SK-N-SH treated with all-trans-retinoic acid at 6 μM for 48 hours (cell line): ENCODE data around the gene REM2.

ENCODE experiments used
- ATAC-seq: fragments of 200-7000 bp; cut with Tn5 transposase; 3 replicates; pipeline ENCODE4 v1.9.1; 2020; ENCODE audit warnings: mild to moderate bottlenecking, moderate library complexity
- ARNTL ChIP-seq: fragments of 450-650 bp; formaldehyde crosslinking; IDR thresholded peaks from 2 replicates; pipeline ENCODE4 v1.5.0; 2020; ENCODE audit warnings: low read depth, mild to moderate bottlenecking, moderate library complexity, borderline replicate concordance
- BACH2 ChIP-seq: fragments of 250-450 bp; sonication (Bioruptor Pico); IDR thresholded peaks from 2 replicates; pipeline ENCODE4 v1.9.0; 2021; ENCODE audit warnings: mild to moderate bottlenecking, borderline replicate concordance
- CSDC2 ChIP-seq: fragments of 250-450 bp; sonication (Bioruptor Pico); IDR thresholded peaks from 2 replicates; pipeline ENCODE4 v1.5.0; 2020; ENCODE audit warnings: mild to moderate bottlenecking, moderate library complexity
- ESRRG ChIP-seq: fragments of 250-450 bp; sonication (Bioruptor Pico); IDR thresholded peaks from 2 replicates; pipeline ENCODE4 v1.6.1; 2021; ENCODE audit warnings: mild to moderate bottlenecking
- GLIS3 ChIP-seq: fragments of 250-450 bp; sonication (Bioruptor Pico); IDR thresholded peaks from 2 replicates; pipeline ENCODE4 v1.5.0; 2020; ENCODE audit warnings: mild to moderate bottlenecking, moderate library complexity
- ISL1 ChIP-seq: fragments of 250-450 bp; sonication (Bioruptor Pico); IDR thresholded peaks from 2 replicates; pipeline ENCODE4 v2.1.2; 2022; ENCODE audit warnings: mild to moderate bottlenecking, moderate library complexity
- OSR1 ChIP-seq: fragments of 250-450 bp; sonication (Bioruptor Pico); IDR thresholded peaks from 2 replicates; pipeline ENCODE4 v1.8.0; 2022; ENCODE audit warnings: moderate library complexity, mild to moderate bottlenecking, inconsistent platforms
- RARB ChIP-seq: fragments of 250-450 bp; sonication (Bioruptor Pico); IDR thresholded peaks from 2 replicates; pipeline ENCODE4 v1.8.0; 2021; ENCODE audit warnings: mild to moderate bottlenecking, moderate library complexity
- SNAI2 ChIP-seq: fragments of 250-450 bp; sonication (Bioruptor Pico); IDR thresholded peaks from 2 replicates; pipeline ENCODE4 v1.5.0; 2020; ENCODE audit warnings: mild to moderate bottlenecking, moderate library complexity
- TCF4 ChIP-seq: fragments of 250-450 bp; sonication (Bioruptor Pico); IDR thresholded peaks from 2 replicates; pipeline ENCODE4 v1.8.0; 2021; ENCODE audit warnings: mild to moderate bottlenecking, moderate library complexity, borderline replicate concordance
- TOX ChIP-seq: fragments of 250-450 bp; sonication (Bioruptor Pico); IDR thresholded peaks from 2 replicates; pipeline ENCODE4 v1.8.0; 2021; ENCODE audit warnings: mild to moderate bottlenecking, moderate library complexity, borderline replicate concordance
- ZC3H10 ChIP-seq: fragments of 250-450 bp; sonication (Bioruptor Pico); IDR thresholded peaks from 2 replicates; pipeline ENCODE4 v1.5.1; 2021; ENCODE audit warnings: mild to moderate bottlenecking, moderate library complexity
- ZFP3 ChIP-seq: fragments of 250-450 bp; sonication (Bioruptor Pico); IDR thresholded peaks from 2 replicates; pipeline ENCODE4 v1.5.0; 2020; ENCODE audit warnings: mild to moderate bottlenecking, moderate library complexity
- ZFP30 ChIP-seq: fragments of 450-650 bp; formaldehyde crosslinking; IDR thresholded peaks from 2 replicates; pipeline ENCODE4 v1.5.0; 2022; ENCODE audit warnings: mild to moderate bottlenecking, moderate library complexity
- ZNF565 ChIP-seq: fragments of 450-650 bp; formaldehyde crosslinking; conservative IDR thresholded peaks from 2 replicates; pipeline ENCODE4 v1.5.0; 2020; ENCODE audit warnings: low read depth, mild to moderate bottlenecking, moderate library complexity
- ZNF70 ChIP-seq: fragments of 450-650 bp; formaldehyde crosslinking; IDR thresholded peaks from 2 replicates; pipeline ENCODE4 v1.5.0; 2020; ENCODE audit warnings: mild to moderate bottlenecking, moderate library complexity
- ZNF8 ChIP-seq: fragments of 450-650 bp; formaldehyde crosslinking; IDR thresholded peaks from 2 replicates; pipeline ENCODE4 v1.5.0; 2020; ENCODE audit warnings: mild to moderate bottlenecking, moderate library complexity
- TF ChIP-seq, protein P1 (sequence below): fragments of 250-450 bp; sonication (Bioruptor Pico); IDR thresholded peaks from 2 replicates; pipeline ENCODE4 v1.5.0; 2020; ENCODE audit warnings: mild to moderate bottlenecking, moderate library complexity
- TF ChIP-seq, protein P2 (sequence below): fragments of 250-450 bp; sonication (Bioruptor Pico); IDR thresholded peaks from 2 replicates; pipeline ENCODE4 v1.5.1; 2021; ENCODE audit warnings: mild to moderate bottlenecking, moderate library complexity
- TF ChIP-seq, protein P3 (sequence below): fragments of 250-450 bp; sonication (Bioruptor Pico); IDR thresholded peaks from 2 replicates; pipeline ENCODE4 v1.8.0; 2021; ENCODE audit warnings: low read depth, mild to moderate bottlenecking, moderate library complexity, borderline replicate concordance
- TF ChIP-seq, protein P4 (sequence below): fragments of 250-450 bp; sonication (Bioruptor Pico); IDR thresholded peaks from 2 replicates; pipeline ENCODE4 v1.5.1; 2020; ENCODE audit warnings: low read depth, mild to moderate bottlenecking, moderate library complexity
- TF ChIP-seq, protein P5 (sequence below): fragments of 250-450 bp; sonication (Bioruptor Pico); IDR thresholded peaks from 2 replicates; pipeline ENCODE4 v1.8.0; 2020; ENCODE audit warnings: mild to moderate bottlenecking, moderate library complexity, borderline replicate concordance

REM2 gene

DNA sequence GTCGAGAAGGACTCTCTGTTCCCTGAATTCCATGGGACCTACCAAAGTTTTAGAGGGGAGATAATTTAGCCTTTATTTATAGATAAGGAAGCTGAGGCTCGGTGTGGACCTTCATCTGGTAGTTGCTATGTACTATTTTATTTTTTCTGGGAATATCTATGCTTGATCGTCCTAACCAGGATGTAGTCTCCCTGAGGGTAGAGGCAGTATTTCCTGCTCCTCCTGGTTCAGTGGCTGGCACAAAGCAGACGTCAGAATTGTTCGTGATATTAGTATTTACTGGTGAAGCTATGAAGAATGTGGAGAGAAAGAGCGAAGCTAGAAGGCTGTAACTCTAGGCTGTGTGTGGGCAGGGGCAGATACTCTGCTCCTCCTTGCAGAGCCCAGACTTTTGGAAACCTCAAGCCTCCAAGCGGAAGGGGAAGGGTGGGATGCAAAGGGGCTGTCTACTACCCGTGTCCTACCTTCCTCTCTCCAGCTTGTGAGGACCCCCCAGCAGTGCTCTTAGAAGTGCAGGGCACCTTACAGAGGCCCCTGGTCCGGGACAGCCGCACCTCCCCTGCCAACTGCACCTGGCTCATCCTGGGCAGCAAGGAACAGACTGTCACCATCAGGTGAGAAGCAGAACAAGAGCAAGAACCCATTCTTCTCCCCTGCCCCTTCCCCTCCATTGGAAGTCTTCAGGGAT is 10.0 kb upstream of the REM2 start:
- TF ChIP-seq, protein P1, sequence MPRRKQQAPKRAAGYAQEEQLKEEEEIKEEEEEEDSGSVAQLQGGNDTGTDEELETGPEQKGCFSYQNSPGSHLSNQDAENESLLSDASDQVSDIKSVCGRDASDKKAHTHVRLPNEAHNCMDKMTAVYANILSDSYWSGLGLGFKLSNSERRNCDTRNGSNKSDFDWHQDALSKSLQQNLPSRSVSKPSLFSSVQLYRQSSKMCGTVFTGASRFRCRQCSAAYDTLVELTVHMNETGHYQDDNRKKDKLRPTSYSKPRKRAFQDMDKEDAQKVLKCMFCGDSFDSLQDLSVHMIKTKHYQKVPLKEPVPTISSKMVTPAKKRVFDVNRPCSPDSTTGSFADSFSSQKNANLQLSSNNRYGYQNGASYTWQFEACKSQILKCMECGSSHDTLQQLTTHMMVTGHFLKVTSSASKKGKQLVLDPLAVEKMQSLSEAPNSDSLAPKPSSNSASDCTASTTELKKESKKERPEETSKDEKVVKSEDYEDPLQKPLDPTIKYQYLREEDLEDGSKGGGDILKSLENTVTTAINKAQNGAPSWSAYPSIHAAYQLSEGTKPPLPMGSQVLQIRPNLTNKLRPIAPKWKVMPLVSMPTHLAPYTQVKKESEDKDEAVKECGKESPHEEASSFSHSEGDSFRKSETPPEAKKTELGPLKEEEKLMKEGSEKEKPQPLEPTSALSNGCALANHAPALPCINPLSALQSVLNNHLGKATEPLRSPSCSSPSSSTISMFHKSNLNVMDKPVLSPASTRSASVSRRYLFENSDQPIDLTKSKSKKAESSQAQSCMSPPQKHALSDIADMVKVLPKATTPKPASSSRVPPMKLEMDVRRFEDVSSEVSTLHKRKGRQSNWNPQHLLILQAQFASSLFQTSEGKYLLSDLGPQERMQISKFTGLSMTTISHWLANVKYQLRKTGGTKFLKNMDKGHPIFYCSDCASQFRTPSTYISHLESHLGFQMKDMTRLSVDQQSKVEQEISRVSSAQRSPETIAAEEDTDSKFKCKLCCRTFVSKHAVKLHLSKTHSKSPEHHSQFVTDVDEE: no peak
- no peak for TF ChIP-seq CSDC2 (CRISPR knock-in tag)
- no peak for TF ChIP-seq ZFP3 (CRISPR knock-in tag)
- TF ChIP-seq ESRRG (CRISPR knock-in tag): no peak
- TF ChIP-seq, protein P2, sequence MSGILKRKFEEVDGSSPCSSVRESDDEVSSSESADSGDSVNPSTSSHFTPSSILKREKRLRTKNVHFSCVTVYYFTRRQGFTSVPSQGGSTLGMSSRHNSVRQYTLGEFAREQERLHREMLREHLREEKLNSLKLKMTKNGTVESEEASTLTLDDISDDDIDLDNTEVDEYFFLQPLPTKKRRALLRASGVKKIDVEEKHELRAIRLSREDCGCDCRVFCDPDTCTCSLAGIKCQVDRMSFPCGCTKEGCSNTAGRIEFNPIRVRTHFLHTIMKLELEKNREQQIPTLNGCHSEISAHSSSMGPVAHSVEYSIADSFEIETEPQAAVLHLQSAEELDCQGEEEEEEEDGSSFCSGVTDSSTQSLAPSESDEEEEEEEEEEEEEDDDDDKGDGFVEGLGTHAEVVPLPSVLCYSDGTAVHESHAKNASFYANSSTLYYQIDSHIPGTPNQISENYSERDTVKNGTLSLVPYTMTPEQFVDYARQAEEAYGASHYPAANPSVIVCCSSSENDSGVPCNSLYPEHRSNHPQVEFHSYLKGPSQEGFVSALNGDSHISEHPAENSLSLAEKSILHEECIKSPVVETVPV (CRISPR knock-in tag): no peak
- TF ChIP-seq, protein P3, sequence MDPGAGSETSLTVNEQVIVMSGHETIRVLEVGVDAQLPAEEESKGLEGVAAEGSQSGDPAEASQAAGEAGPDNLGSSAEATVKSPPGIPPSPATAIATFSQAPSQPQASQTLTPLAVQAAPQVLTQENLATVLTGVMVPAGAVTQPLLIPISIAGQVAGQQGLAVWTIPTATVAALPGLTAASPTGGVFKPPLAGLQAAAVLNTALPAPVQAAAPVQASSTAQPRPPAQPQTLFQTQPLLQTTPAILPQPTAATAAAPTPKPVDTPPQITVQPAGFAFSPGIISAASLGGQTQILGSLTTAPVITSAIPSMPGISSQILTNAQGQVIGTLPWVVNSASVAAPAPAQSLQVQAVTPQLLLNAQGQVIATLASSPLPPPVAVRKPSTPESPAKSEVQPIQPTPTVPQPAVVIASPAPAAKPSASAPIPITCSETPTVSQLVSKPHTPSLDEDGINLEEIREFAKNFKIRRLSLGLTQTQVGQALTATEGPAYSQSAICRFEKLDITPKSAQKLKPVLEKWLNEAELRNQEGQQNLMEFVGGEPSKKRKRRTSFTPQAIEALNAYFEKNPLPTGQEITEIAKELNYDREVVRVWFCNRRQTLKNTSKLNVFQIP: no peak
- no peak for TF ChIP-seq BACH2 (CRISPR knock-in tag)
- TF ChIP-seq, protein P4, sequence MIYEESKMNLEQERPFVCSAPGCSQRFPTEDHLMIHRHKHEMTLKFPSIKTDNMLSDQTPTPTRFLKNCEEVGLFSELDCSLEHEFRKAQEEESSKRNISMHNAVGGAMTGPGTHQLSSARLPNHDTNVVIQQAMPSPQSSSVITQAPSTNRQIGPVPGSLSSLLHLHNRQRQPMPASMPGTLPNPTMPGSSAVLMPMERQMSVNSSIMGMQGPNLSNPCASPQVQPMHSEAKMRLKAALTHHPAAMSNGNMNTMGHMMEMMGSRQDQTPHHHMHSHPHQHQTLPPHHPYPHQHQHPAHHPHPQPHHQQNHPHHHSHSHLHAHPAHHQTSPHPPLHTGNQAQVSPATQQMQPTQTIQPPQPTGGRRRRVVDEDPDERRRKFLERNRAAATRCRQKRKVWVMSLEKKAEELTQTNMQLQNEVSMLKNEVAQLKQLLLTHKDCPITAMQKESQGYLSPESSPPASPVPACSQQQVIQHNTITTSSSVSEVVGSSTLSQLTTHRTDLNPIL (CRISPR knock-in tag): no peak
- TF ChIP-seq ZFP30 (CRISPR knock-in tag): no peak
- TF ChIP-seq ZNF8 (CRISPR knock-in tag): no peak
- TF ChIP-seq OSR1 (CRISPR knock-in tag): no peak
- no peak for TF ChIP-seq TCF4 (CRISPR knock-in tag)
- TF ChIP-seq ISL1 (CRISPR knock-in tag): no peak
- no peak for TF ChIP-seq ZNF70 (CRISPR knock-in tag)
- TF ChIP-seq ZC3H10 (CRISPR knock-in tag): no peak
- TF ChIP-seq, protein P5, sequence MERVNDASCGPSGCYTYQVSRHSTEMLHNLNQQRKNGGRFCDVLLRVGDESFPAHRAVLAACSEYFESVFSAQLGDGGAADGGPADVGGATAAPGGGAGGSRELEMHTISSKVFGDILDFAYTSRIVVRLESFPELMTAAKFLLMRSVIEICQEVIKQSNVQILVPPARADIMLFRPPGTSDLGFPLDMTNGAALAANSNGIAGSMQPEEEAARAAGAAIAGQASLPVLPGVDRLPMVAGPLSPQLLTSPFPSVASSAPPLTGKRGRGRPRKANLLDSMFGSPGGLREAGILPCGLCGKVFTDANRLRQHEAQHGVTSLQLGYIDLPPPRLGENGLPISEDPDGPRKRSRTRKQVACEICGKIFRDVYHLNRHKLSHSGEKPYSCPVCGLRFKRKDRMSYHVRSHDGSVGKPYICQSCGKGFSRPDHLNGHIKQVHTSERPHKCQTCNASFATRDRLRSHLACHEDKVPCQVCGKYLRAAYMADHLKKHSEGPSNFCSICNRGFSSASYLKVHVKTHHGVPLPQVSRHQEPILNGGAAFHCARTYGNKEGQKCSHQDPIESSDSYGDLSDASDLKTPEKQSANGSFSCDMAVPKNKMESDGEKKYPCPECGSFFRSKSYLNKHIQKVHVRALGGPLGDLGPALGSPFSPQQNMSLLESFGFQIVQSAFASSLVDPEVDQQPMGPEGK (CRISPR knock-in tag): no peak
- TF ChIP-seq TOX (CRISPR knock-in tag): no peak
- ATAC-seq: no peak

DNA sequence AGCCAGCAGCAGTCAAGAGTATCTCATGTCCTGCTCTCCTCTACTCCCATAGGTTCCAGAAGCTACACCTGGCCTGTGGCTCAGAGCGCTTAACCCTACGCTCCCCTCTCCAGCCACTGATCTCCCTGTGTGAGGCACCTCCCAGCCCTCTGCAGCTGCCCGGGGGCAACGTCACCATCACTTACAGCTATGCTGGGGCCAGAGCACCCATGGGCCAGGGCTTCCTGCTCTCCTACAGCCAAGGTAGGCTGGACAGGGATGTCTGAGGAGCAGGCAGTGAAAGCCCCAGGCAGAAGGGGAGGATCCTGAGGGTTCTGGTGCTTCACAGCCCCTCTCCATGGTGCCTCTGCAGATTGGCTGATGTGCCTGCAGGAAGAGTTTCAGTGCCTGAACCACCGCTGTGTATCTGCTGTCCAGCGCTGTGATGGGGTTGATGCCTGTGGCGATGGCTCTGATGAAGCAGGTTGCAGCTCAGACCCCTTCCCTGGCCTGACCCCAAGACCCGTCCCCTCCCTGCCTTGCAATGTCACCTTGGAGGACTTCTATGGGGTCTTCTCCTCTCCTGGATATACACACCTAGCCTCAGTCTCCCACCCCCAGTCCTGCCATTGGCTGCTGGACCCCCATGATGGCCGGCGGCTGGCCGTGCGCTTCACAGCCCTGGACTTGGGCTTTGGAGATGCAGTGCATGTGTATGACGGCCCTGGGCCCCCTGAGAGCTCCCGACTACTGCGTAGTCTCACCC is 7.8 kb upstream of the REM2 start:
- ATAC-seq: no peak

DNA sequence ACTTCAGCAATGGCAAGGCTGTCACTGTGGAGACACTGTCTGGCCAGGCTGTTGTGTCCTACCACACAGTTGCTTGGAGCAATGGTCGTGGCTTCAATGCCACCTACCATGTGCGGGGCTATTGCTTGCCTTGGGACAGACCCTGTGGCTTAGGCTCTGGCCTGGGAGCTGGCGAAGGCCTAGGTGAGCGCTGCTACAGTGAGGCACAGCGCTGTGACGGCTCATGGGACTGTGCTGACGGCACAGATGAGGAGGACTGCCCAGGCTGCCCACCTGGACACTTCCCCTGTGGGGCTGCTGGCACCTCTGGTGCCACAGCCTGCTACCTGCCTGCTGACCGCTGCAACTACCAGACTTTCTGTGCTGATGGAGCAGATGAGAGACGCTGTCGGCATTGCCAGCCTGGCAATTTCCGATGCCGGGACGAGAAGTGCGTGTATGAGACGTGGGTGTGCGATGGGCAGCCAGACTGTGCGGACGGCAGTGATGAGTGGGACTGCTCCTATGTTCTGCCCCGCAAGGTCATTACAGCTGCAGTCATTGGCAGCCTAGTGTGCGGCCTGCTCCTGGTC is 7.2 kb upstream of the REM2 start:
- ATAC-seq: no peak
- no peak for TF ChIP-seq ZFP30 (CRISPR knock-in tag)
- TF ChIP-seq, protein P3: no peak
- TF ChIP-seq ISL1 (CRISPR knock-in tag): no peak
- TF ChIP-seq ZFP3 (CRISPR knock-in tag): no peak
- TF ChIP-seq RARB: no peak
- no peak for TF ChIP-seq ZNF565 (CRISPR knock-in tag)
- TF ChIP-seq TOX (CRISPR knock-in tag): no peak
- no peak for TF ChIP-seq ARNTL (CRISPR knock-in tag)
- no peak for TF ChIP-seq GLIS3 (CRISPR knock-in tag)
- no peak for TF ChIP-seq ESRRG (CRISPR knock-in tag)
- no peak for TF ChIP-seq ZC3H10 (CRISPR knock-in tag)
- TF ChIP-seq OSR1 (CRISPR knock-in tag): no peak
- TF ChIP-seq, protein P1: no peak
- no peak for TF ChIP-seq SNAI2 (CRISPR knock-in tag)

More for the DNA sequence above, 7.8 kb upstream of the REM2 start:
- TF ChIP-seq ISL1 (CRISPR knock-in tag): no peak
